Measurements from ENCODE around the gene TPSAB1. TPM values are rescaled to one million over a fixed set of nuclear protein-coding genes. Genes with fewer than 3 reads are reported as not detected.
A peak's percentile ranks its signal among the peaks of the same experiment; 100 is the strongest.

TPSAB1 gene
- total and polyA plus RNA-seq, 5 donors from 2014 or later, result not detected

DNA sequence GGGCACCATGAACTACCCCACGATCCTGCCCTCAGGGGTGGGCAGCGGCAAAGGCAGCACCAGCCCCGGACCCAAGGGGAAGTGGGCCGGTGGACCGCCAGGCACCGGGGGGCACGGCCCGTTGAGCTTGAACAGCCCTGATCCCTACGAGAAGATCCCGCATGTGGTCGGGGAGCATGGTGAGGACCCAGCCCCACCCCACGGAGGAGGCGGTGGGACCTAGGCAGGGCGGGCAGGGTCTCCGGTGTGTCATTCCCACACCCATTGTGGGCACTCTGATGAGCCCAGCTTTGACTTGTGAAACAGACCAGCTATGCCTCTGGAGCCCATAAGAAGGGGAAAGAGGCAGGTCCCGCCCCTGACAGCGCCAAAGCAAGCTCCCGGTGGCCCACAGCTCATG lies 38.2 kb upstream of the TPSAB1 start:
- Mint-ChIP-seq H3K27me3 (no peaks in the 10 kb centered on the region), H3K4me1 (peaks cover 0 to 5% (median 0%) of the 10 kb centered on the region in 4 donors), H3K9me3 (peaks cover 0 to 2% (median 0%) of the 10 kb centered on the region in 7 donors), H3K36me3 (no peaks in the 10 kb centered on the region), H3K4me3 (no peak overlapping the region), H3K27ac (no peak overlapping the region)
- Histone ChIP-seq H3K4me3 (ENCODE audit: low read depth, low read length) (no peak overlapping the region), H3K36me3 (ENCODE audit: control insufficient read depth, insufficient read depth, low read length) (no peaks in the 10 kb centered on the region), H3K9me3 (ENCODE audit: control insufficient read depth in 2 of 2, low read length in 2 of 2) (no peaks in the 10 kb centered on the region), H3K4me1 (ENCODE audit: control insufficient read depth, insufficient read depth, low read length, poor library complexity, severe bottlenecking) (no peaks in the 10 kb centered on the region), H3K27me3 (ENCODE audit: control insufficient read depth, insufficient read depth, low read length) (no peaks in the 10 kb centered on the region), H3K27ac (ENCODE audit: insufficient read depth, low read length, poor library complexity, severe bottlenecking) (no peak overlapping the region)
- DNase-seq, result no peak
- no peak for ATAC-seq (ENCODE audit: low read depth in 2 of 2)

- H3K9me3 Mint-ChIP-seq, result peaks cover 0 to 2% (median 0%) of the 10 kb centered on the region in 7 donors
- no peak overlapping the region for H3K4me3 Mint-ChIP-seq
- Histone ChIP-seq H3K4me3 (ENCODE audit: low read depth, low read length) (no peak overlapping the region), H3K9me3 (ENCODE audit: control insufficient read depth in 2 of 2, low read length in 2 of 2) (no peaks in the 10 kb centered on the region), H3K27me3 (ENCODE audit: control insufficient read depth, insufficient read depth, low read length) (no peaks in the 10 kb centered on the region), H3K27ac (ENCODE audit: insufficient read depth, low read length, poor library complexity, severe bottlenecking) (no peak overlapping the region), H3K36me3 (ENCODE audit: control insufficient read depth, insufficient read depth, low read length) (no peaks in the 10 kb centered on the region), H3K4me1 (ENCODE audit: control insufficient read depth, insufficient read depth, low read length, poor library complexity, severe bottlenecking) (no peaks in the 10 kb centered on the region)
- ATAC-seq (ENCODE audit: low read depth in 2 of 2) (no peak), DNase-seq (no peak)
- H3K36me3 Mint-ChIP-seq, result no peaks in the 10 kb centered on the region
- no peaks in the 10 kb centered on the region for H3K27me3 Mint-ChIP-seq
- no peak overlapping the region for H3K27ac Mint-ChIP-seq
- H3K4me1 Mint-ChIP-seq, result peaks cover 0 to 4% (median 0%) of the 10 kb centered on the region in 4 donors
Observed at GRCh38 chr16:1204933-1205332, 35.6 kb upstream of the TPSAB1 start.

DNA sequence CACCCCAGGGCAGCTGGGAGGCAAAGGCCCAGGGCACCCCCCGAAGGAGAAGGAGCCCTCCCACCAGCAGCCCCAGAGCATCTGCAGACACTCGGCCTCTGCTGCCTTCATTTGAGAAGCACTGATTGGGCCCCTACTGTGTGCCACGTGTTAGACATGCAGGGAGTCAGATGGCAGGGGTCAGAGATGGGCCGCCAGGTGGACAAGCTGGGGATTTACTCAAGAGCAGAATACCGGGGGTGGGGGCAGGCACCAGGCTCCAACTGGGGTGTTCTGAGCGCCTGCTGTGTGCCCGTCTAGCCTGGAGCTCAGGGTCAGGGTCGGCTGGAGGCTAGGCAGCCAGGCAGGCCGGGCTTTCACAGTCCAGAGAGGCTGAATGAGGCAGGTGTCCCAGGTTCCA lies 34.2 kb upstream of the TPSAB1 start:
- Mint-ChIP-seq H3K9me3 (no peaks in the 10 kb centered on the region), H3K36me3 (no peaks in the 10 kb centered on the region), H3K27me3 (no peaks in the 10 kb centered on the region), H3K4me3 (no peak overlapping the region), H3K4me1 (peaks cover 0 to 4% (median 0%) of the 10 kb centered on the region in 4 donors), H3K27ac (peak overlapping the region in 1 of 3 donors; percentile 38)
- Histone ChIP-seq H3K27me3 (ENCODE audit: control insufficient read depth, insufficient read depth, low read length) (no peaks in the 10 kb centered on the region), H3K36me3 (ENCODE audit: control insufficient read depth, insufficient read depth, low read length) (no peaks in the 10 kb centered on the region), H3K9me3 (ENCODE audit: control insufficient read depth in 2 of 2, low read length in 2 of 2) (no peaks in the 10 kb centered on the region), H3K27ac (ENCODE audit: insufficient read depth, low read length, poor library complexity, severe bottlenecking) (no peak overlapping the region), H3K4me3 (ENCODE audit: low read depth, low read length) (no peak overlapping the region), H3K4me1 (ENCODE audit: control insufficient read depth, insufficient read depth, low read length, poor library complexity, severe bottlenecking) (no peaks in the 10 kb centered on the region)
- no peak for DNase-seq
- no peak for ATAC-seq (ENCODE audit: low read depth in 2 of 2)

DNA sequence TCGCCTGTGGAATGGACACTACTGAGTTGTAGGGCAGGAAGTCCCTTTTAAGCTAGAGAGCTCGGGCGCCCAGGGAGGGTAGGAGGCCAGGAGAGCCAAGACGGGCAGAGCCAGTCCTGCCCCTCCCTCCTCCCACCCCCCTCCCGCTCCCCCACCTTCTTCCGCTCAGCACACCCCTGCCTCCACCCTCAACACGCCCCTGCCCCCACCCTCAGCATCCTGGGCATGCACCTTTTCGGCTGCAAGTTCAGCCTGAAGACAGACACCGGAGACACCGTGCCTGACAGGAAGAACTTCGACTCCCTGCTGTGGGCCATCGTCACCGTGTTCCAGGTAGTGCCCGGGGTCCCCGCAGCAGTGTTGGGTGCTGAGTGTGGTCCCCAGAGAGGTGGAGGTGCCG lies 33.7 kb upstream of the TPSAB1 start:
- Mint-ChIP-seq H3K4me3 (peak overlapping the region in 1 of 4 donors; percentile 50), H3K27me3 (no peaks in the 10 kb centered on the region), H3K9me3 (no peaks in the 10 kb centered on the region), H3K4me1 (peaks cover 0 to 4% (median 0%) of the 10 kb centered on the region in 4 donors), H3K27ac (no peak overlapping the region), H3K36me3 (no peaks in the 10 kb centered on the region)
- Histone ChIP-seq H3K27me3 (ENCODE audit: control insufficient read depth, insufficient read depth, low read length) (no peaks in the 10 kb centered on the region), H3K9me3 (ENCODE audit: control insufficient read depth in 2 of 2, low read length in 2 of 2) (no peaks in the 10 kb centered on the region), H3K4me1 (ENCODE audit: control insufficient read depth, insufficient read depth, low read length, poor library complexity, severe bottlenecking) (no peaks in the 10 kb centered on the region), H3K27ac (ENCODE audit: insufficient read depth, low read length, poor library complexity, severe bottlenecking) (no peak overlapping the region), H3K36me3 (ENCODE audit: control insufficient read depth, insufficient read depth, low read length) (no peaks in the 10 kb centered on the region), H3K4me3 (ENCODE audit: low read depth, low read length) (no peak overlapping the region)
- peak in 1 of 2 donors; percentile 35 for ATAC-seq (ENCODE audit: low read depth in 2 of 2)
- peak in 1 of 3 donors; percentile 54 for DNase-seq

DNA sequence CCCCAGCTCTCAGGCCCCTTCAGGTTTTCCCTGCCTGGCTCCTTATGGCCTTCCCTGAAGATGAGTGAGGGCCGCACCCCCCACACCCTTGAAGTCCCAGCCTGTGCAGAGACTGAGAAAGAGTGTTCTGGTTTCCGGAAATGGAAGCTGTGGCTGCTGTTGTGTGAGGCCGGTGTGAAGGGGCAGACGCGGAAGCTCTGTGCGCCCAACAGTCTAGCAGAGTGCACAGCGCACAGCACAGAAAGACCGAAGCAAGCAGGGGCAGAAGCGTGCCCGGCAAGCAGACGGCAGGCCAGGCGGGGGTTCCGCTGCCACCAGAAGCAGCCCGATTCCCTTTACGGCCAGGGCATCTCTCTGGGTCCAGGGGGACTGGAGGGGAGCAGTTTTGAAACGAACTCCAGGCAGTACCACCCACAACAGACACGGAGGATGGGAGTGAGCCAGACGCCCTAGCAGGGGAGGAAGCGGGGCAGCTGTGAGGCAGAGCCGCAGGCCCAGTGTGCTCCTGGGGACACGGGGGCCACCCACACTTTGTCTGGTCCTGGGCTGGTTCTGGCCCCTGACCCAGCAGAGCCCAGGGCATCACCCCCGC lies 32.2 kb upstream of the TPSAB1 start:
- no peaks in the 10 kb centered on the region for H3K27me3 ChIP-seq (ENCODE audit: control insufficient read depth, insufficient read depth, low read length)
- DNase-seq (peak in 1 of 3 donors; percentile 48), ATAC-seq (ENCODE audit: low read depth in 2 of 2) (peak; percentile 40 to 53)
- Mint-ChIP-seq H3K4me1 (peaks cover 0 to 4% (median 0%) of the 10 kb centered on the region in 4 donors), H3K9me3 (no peaks in the 10 kb centered on the region), H3K4me3 (peak overlapping the region in 3 of 4 donors; percentile 50 to 79 (median 73)), H3K27ac (peak overlapping the region; percentile 23 to 67 (median 62)), H3K36me3 (no peaks in the 10 kb centered on the region), H3K27me3 (no peaks in the 10 kb centered on the region)
- no peaks in the 10 kb centered on the region for H3K4me1 ChIP-seq (ENCODE audit: control insufficient read depth, insufficient read depth, low read length, poor library complexity, severe bottlenecking)
- no peak overlapping the region for H3K4me3 ChIP-seq (ENCODE audit: low read depth, low read length)
- no peaks in the 10 kb centered on the region for H3K9me3 ChIP-seq (ENCODE audit: control insufficient read depth in 2 of 2, low read length in 2 of 2)
- H3K36me3 ChIP-seq (ENCODE audit: control insufficient read depth, insufficient read depth, low read length), result no peaks in the 10 kb centered on the region
- no peak overlapping the region for H3K27ac ChIP-seq (ENCODE audit: insufficient read depth, low read length, poor library complexity, severe bottlenecking)

DNA sequence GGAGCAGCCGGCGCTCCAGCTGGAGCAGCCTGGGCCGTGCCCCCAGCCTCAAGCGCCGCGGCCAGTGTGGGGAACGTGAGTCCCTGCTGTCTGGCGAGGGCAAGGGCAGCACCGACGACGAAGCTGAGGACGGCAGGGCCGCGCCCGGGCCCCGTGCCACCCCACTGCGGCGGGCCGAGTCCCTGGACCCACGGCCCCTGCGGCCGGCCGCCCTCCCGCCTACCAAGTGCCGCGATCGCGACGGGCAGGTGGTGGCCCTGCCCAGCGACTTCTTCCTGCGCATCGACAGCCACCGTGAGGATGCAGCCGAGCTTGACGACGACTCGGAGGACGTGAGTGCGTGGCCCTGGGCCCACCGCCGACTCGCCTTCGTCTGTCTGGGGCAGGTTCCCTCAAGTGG lies 31.4 kb upstream of the TPSAB1 start:
- no peaks in the 10 kb centered on the region for H3K4me1 ChIP-seq (ENCODE audit: control insufficient read depth, insufficient read depth, low read length, poor library complexity, severe bottlenecking)
- Mint-ChIP-seq H3K4me1 (peaks cover 0 to 4% (median 0%) of the 10 kb centered on the region in 4 donors), H3K36me3 (no peaks in the 10 kb centered on the region), H3K4me3 (no peak overlapping the region), H3K27ac (no peak overlapping the region), H3K9me3 (no peaks in the 10 kb centered on the region), H3K27me3 (no peaks in the 10 kb centered on the region)
- DNase-seq, result no peak
- no peak overlapping the region for H3K4me3 ChIP-seq (ENCODE audit: low read depth, low read length)
- no peak overlapping the region for H3K27ac ChIP-seq (ENCODE audit: insufficient read depth, low read length, poor library complexity, severe bottlenecking)
- H3K9me3 ChIP-seq (ENCODE audit: control insufficient read depth in 2 of 2, low read length in 2 of 2), result no peaks in the 10 kb centered on the region
- ATAC-seq (ENCODE audit: low read depth in 2 of 2), result no peak
- H3K27me3 ChIP-seq (ENCODE audit: control insufficient read depth, insufficient read depth, low read length), result no peaks in the 10 kb centered on the region
- H3K36me3 ChIP-seq (ENCODE audit: control insufficient read depth, insufficient read depth, low read length), result no peaks in the 10 kb centered on the region

- H3K4me3 ChIP-seq (ENCODE audit: low read depth, low read length), result no peak overlapping the region
- Mint-ChIP-seq H3K4me3 (no peak overlapping the region), H3K9me3 (peaks cover 0 to 1% (median 0%) of the 10 kb centered on the region in 7 donors), H3K27ac (no peak overlapping the region), H3K36me3 (no peaks in the 10 kb centered on the region), H3K27me3 (no peaks in the 10 kb centered on the region), H3K4me1 (peaks cover 0 to 4% (median 0%) of the 10 kb centered on the region in 4 donors)
- H3K4me1 ChIP-seq (ENCODE audit: control insufficient read depth, insufficient read depth, low read length, poor library complexity, severe bottlenecking), result no peaks in the 10 kb centered on the region
- H3K36me3 ChIP-seq (ENCODE audit: control insufficient read depth, insufficient read depth, low read length), result no peaks in the 10 kb centered on the region
- no peak for DNase-seq
- no peaks in the 10 kb centered on the region for H3K27me3 ChIP-seq (ENCODE audit: control insufficient read depth, insufficient read depth, low read length)
- H3K27ac ChIP-seq (ENCODE audit: insufficient read depth, low read length, poor library complexity, severe bottlenecking), result no peak overlapping the region
- no peak for ATAC-seq (ENCODE audit: low read depth in 2 of 2)
- H3K9me3 ChIP-seq (ENCODE audit: control insufficient read depth in 2 of 2, low read length in 2 of 2), result no peaks in the 10 kb centered on the region
Observed at GRCh38 chr16:1210461-1210860, 30.0 kb upstream of the TPSAB1 start.

Measured in CD4-positive, CD25-positive, alpha-beta regulatory T cell (primary cell).